ENCODE measurements around the gene TBC1D22B.

TBC1D22B gene

DNA sequence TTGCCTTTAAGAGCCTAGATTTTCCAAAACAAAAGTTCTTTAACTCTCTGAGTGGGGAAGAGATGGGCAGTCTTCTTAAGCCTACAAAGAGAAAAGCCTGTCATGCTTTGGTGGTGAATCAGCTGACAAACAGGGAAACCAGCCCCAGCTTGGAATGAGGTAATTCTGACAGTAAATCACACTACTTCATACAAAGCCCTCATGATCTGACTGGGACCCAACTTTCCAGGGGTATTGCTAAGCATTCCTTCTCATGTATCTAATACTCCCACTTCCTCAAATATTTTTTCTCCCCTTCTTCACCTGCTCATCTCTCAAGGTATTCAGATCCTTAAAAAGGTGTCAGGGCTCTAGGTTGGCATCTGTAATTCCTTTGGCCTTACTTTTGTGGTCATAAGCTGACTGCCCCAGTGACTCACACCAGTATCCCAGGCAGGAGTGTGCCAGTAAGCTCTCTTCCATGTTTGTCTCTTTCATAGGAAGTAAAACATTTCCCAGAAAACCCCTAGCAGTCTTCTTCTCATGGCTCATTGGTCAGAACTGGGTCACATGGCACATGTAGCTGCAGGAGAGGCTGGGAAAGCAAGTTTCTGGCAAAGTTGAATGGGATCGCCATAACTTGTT is 15.0 kb upstream of the TBC1D22B start:
- H3K9me3 ChIP-seq (ENCODE audit: severe bottlenecking) = no peaks in the 10 kb centered on the region
- no peaks in the 10 kb centered on the region for H3K27me3 ChIP-seq (ENCODE audit: insufficient read depth, poor library complexity, severe bottlenecking)
- peak; percentile 85 for DNase-seq (ENCODE audit: low spot score)
- no peaks in the 10 kb centered on the region for H3K36me3 ChIP-seq (ENCODE audit: low read depth)
- TF ChIP-seq, protein P1, sequence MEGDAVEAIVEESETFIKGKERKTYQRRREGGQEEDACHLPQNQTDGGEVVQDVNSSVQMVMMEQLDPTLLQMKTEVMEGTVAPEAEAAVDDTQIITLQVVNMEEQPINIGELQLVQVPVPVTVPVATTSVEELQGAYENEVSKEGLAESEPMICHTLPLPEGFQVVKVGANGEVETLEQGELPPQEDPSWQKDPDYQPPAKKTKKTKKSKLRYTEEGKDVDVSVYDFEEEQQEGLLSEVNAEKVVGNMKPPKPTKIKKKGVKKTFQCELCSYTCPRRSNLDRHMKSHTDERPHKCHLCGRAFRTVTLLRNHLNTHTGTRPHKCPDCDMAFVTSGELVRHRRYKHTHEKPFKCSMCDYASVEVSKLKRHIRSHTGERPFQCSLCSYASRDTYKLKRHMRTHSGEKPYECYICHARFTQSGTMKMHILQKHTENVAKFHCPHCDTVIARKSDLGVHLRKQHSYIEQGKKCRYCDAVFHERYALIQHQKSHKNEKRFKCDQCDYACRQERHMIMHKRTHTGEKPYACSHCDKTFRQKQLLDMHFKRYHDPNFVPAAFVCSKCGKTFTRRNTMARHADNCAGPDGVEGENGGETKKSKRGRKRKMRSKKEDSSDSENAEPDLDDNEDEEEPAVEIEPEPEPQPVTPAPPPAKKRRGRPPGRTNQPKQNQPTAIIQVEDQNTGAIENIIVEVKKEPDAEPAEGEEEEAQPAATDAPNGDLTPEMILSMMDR (IDR thresholded peaks at IDR 0.05; ENCODE audit: poor library complexity, severe bottlenecking) = no peak
- peak overlapping the region; percentile 95 for H3K27ac ChIP-seq (ENCODE audit: poor library complexity, severe bottlenecking)
- peak; percentile 70 for ATAC-seq (ENCODE audit: low read depth)
- peaks cover 60% of the 10 kb centered on the region for H3K4me1 ChIP-seq (ENCODE audit: insufficient read depth, poor library complexity, severe bottlenecking)
- H3K4me3 ChIP-seq (ENCODE audit: severe bottlenecking) = no peak overlapping the region

DNA sequence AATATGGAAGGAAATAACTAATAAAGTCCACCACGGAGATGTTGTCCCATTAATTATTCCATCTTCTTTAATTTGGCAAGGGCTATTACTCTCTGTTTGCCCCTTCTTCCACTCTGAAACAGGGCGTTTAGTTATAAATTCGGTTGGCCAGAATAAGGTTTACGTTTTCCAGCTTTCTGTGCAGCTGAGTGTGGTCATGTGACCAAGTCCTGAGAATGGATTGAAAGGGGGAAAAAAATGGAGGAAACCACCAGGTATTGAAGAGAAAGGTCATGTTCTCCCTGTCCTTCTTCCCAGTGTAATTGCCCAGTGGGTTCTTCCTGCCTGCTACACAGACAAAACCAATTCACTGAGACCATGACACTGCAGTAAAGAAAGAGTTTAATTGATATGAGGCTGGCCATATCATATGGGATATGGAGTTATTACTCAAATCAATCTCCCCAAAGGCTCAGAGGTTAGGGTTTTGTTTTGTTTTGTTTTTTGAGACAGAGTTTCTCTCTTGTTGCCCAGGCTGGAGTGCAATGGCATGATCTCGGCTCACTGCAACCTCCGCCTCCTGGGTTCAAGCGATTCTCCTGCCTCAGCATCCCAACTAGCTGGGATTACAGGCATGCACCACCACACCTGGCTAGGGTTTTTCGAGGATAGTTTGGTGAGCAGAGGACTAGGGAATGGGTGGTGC is 14.3 kb upstream of the TBC1D22B start:
- ATAC-seq (ENCODE audit: low read depth) (no peak), DNase-seq (ENCODE audit: low spot score) (no peak)
- no peaks in the 10 kb centered on the region for H3K27me3 ChIP-seq (ENCODE audit: insufficient read depth, poor library complexity, severe bottlenecking)
- TF ChIP-seq, protein P1 (IDR thresholded peaks at IDR 0.05; ENCODE audit: poor library complexity, severe bottlenecking) = no peak
- H3K9me3 ChIP-seq (ENCODE audit: severe bottlenecking) = no peaks in the 10 kb centered on the region
- peak overlapping the region; percentile 95 for H3K27ac ChIP-seq (ENCODE audit: poor library complexity, severe bottlenecking)
- no peak overlapping the region for H3K4me3 ChIP-seq (ENCODE audit: severe bottlenecking)
- no peaks in the 10 kb centered on the region for H3K36me3 ChIP-seq (ENCODE audit: low read depth)
- peaks cover 60% of the 10 kb centered on the region for H3K4me1 ChIP-seq (ENCODE audit: insufficient read depth, poor library complexity, severe bottlenecking)

DNA sequence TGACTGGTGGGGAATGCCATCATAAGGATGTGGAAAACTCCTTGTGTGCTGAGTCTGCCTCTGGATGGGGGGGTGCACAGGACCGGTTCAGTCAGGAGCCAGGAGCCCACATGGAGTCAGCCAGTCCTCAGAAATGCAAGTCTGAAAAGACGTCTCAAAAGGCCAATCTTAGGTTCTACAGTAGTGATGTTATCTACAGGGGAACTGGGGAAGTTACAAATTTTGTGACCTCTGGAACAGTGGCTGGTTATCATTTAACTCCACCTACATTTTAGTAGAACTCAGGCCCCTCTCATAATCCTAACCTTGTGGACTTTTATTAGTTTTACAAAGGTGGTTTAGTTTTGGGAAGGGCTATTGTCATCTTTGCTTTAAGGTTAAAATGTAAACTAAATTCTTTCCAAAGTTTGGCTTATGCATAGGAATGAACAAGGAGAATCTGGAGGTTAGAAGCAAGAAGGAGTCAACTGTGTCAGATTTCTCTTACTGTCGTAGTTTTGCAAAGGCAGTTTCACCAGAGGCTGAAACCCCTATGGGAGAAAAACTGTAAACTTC is 13.7 kb upstream of the TBC1D22B start:
- Histone ChIP-seq H3K27me3 (ENCODE audit: insufficient read depth, poor library complexity, severe bottlenecking) (no peaks in the 10 kb centered on the region), H3K4me1 (ENCODE audit: insufficient read depth, poor library complexity, severe bottlenecking) (peaks cover 58% of the 10 kb centered on the region), H3K9me3 (ENCODE audit: severe bottlenecking) (no peaks in the 10 kb centered on the region), H3K4me3 (ENCODE audit: severe bottlenecking) (no peak overlapping the region), H3K36me3 (ENCODE audit: low read depth) (no peaks in the 10 kb centered on the region), H3K27ac (ENCODE audit: poor library complexity, severe bottlenecking) (peak overlapping the region; percentile 95)
- TF ChIP-seq, protein P1 (IDR thresholded peaks at IDR 0.05; ENCODE audit: poor library complexity, severe bottlenecking) = no peak
- DNase-seq (ENCODE audit: low spot score) = no peak
- no peak for ATAC-seq (ENCODE audit: low read depth)

DNA sequence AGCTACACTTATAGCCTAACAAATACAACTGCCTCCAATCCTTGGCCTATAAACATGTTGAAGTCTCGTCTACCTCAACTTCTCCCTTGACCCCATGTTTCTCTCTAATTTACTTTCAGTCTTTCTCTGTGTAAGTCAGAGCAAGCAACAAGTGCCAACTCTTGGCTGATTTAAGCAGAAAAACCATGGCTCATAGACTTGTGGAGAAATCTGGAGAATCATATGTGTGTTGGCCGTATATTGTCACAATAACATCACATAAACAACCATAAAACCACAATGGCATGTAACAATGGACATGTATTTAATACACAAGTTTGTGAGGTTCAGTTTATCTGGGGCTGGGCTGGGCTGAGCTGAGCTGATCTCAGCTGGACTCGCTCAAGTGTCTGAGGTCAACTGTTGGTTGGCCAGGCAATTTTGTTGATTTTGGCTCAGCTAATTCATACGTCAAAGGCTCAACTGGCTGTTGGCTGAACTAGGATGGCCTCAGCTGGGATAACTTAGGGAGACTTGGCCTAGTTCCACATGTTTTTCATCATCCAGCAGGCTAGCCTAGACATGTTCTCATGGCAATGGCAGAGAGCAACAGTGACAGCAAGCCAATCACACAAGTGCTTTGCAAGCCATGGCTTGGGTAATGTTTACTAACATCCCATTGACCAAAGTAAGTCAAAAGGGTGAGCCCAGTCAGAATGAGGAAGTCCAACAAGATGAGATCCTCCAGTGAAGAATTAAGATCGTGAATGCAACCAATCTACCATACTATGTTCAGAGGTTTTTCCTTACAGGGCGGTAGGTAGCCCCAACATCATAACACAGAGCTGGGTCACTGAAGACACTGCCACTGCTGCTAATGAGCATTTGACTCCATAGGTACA is 12.9 kb upstream of the TBC1D22B start:
- Histone ChIP-seq H3K9me3 (ENCODE audit: severe bottlenecking) (no peaks in the 10 kb centered on the region), H3K27ac (ENCODE audit: poor library complexity, severe bottlenecking) (peak overlapping the region; percentile 95), H3K36me3 (ENCODE audit: low read depth) (no peaks in the 10 kb centered on the region), H3K4me3 (ENCODE audit: severe bottlenecking) (no peak overlapping the region), H3K27me3 (ENCODE audit: insufficient read depth, poor library complexity, severe bottlenecking) (no peaks in the 10 kb centered on the region), H3K4me1 (ENCODE audit: insufficient read depth, poor library complexity, severe bottlenecking) (peaks cover 50% of the 10 kb centered on the region)
- ATAC-seq (ENCODE audit: low read depth) (peak; percentile 73), DNase-seq (ENCODE audit: low spot score) (peak; percentile 86)
- TF ChIP-seq, protein P1 (IDR thresholded peaks at IDR 0.05; ENCODE audit: poor library complexity, severe bottlenecking) = no peak
